ENCODE data around the gene ANK3.

GRCh38 chr10:60207894-60208293 is 181.8 kb downstream of the ANK3 start:
- TF ChIP-seq CTCF (IDR thresholded peaks at IDR 0.05 in 2 of 3, conservative IDR thresholded peaks at IDR 0.05 in 1 of 3; ENCODE audit: borderline replicate concordance in 1 of 3, insufficient read depth in 1 of 3, low read depth in 2 of 3, low read length in 2 of 3) (no peak), ELF1 (IDR thresholded peaks at IDR 0.05; ENCODE audit: borderline replicate concordance, low read depth) (no peak), POLR2A (IDR thresholded peaks at IDR 0.05; ENCODE audit: borderline replicate concordance, extremely low read depth, insufficient read depth, insufficient read length) (no peak), EZH2phosphoT487 (IDR thresholded peaks at IDR 0.05; ENCODE audit: borderline replicate concordance) (no peak), ZBTB33 (IDR thresholded peaks at IDR 0.05; ENCODE audit: extremely low read depth, insufficient replicate concordance, low read length) (no peak), CBX3 (IDR thresholded peaks at IDR 0.05; ENCODE audit: low read depth) (no peak), ZFX (IDR thresholded peaks at IDR 0.05) (no peak), CEBPB (IDR thresholded peaks at IDR 0.05; ENCODE audit: low read depth) (no peak), YY1 (IDR thresholded peaks at IDR 0.05; ENCODE audit: extremely low read depth, insufficient replicate concordance, low read depth, low read length) (no peak), EZH2 (IDR thresholded peaks at IDR 0.05) (no peak), SIN3A (IDR thresholded peaks at IDR 0.05; ENCODE audit: low read depth) (no peak)
- TF ChIP-seq, protein P1, sequence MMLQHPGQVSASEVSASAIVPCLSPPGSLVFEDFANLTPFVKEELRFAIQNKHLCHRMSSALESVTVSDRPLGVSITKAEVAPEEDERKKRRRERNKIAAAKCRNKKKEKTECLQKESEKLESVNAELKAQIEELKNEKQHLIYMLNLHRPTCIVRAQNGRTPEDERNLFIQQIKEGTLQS (IDR thresholded peaks at IDR 0.05), result no peak
